Panc1 (cell line): Measurements from ENCODE around the gene SHISA9. TPM values are rescaled to one million over a fixed set of nuclear protein-coding genes. Genes with fewer than 3 reads are reported as not detected.

ENCODE experiments used
- ATAC-seq: fragments of 200-7000 bp; cut with Tn5 transposase; 2 replicates; pipeline ENCODE4 v1.9.1; 2020; ENCODE audit warnings: mild to moderate bottlenecking, moderate library complexity
- BruUV-seq: library from RNA; stranded (reverse); fragments of 400-500 nt; replicated peaks from 2 replicates; lab custom pipeline; 2021; lab: Mats Ljungman, UMichigan
- CTCF ChIA-PET: fragments of 300-600 bp; sonication (Branson Sonifier 250); formaldehyde crosslinking; loops from one replicate; lab custom pipeline; 2022; ENCODE audit warnings: antibody characterized with exemption; lab: Charles Lee
- POLR2A ChIA-PET: fragments of 300-600 bp; sonication (Branson Sonifier 250); formaldehyde crosslinking; loops from one replicate; lab custom pipeline; 2022; ENCODE audit warnings: antibody characterized with exemption; lab: Charles Lee
- DNase-seq: peaks from one replicate; pipeline ENCODE4 v3.0.0-alpha.2; 2010; ENCODE audit warnings: low read depth, low spot score
- H3K27ac ChIP-seq: 2 replicates; pipeline ENCODE4 v1.5.1; 2011; ENCODE audit warnings: mild to moderate bottlenecking, low read length, inconsistent platforms
- H3K27me3 ChIP-seq: fragments of 200-500 bp; sonication (Bioruptor generic); 2 replicates; pipeline ENCODE4 v1.6.0; 2014; ENCODE audit warnings: low read length, inconsistent platforms; ENCODE audit not compliant: control insufficient read depth, insufficient read depth
- H3K36me3 ChIP-seq: fragments of 200-500 bp; sonication (Bioruptor generic); 2 replicates; pipeline ENCODE4 v1.5.1; 2014; ENCODE audit warnings: inconsistent platforms, mild to moderate bottlenecking, low read length, moderate library complexity; ENCODE audit not compliant: control insufficient read depth, insufficient read depth
- H3K4me1 ChIP-seq: 2 replicates; pipeline ENCODE4 v1.5.1; 2011; ENCODE audit warnings: inconsistent platforms, mild to moderate bottlenecking, low read length, moderate library complexity; ENCODE audit not compliant: control insufficient read depth, insufficient read depth
- H3K4me3 ChIP-seq, 2 experiments: 2 replicates each; pipeline ENCODE4 v1.5.1; 2011 to 2012; ENCODE audit warnings: low read depth in 2 of 2, low read length in 2 of 2, mild to moderate bottlenecking in 2 of 2, inconsistent platforms in 1 of 2, moderate library complexity in 1 of 2
- H3K9me3 ChIP-seq: fragments of 200-500 bp; sonication (Bioruptor generic); 2 replicates; pipeline ENCODE4 v1.5.1; 2014; ENCODE audit warnings: low read depth, mild to moderate bottlenecking, inconsistent platforms, low read length, moderate library complexity; ENCODE audit not compliant: control insufficient read depth, insufficient read depth
- POLR2AphosphoS5 ChIP-seq: IDR thresholded peaks from 2 replicates; pipeline ENCODE4 v1.6.1; 2012; ENCODE audit warnings: mild to moderate bottlenecking, low read depth, low read length, moderate library complexity
- SIN3A ChIP-seq: IDR thresholded peaks from 2 replicates; pipeline ENCODE4 v1.6.1; 2012; ENCODE audit warnings: low read depth, mild to moderate bottlenecking, low read length, moderate library complexity, borderline replicate concordance; ENCODE audit not compliant: insufficient read depth
- TCF7L2 ChIP-seq: IDR thresholded peaks from 2 replicates; pipeline ENCODE4 v1.6.1; 2011; ENCODE audit warnings: mild to moderate bottlenecking, low read depth, low read length, inconsistent platforms
- in situ Hi-C: cut with HindIII; loops from 2 replicates; pipeline ENCODE4 v1.10.0; 2016; ENCODE audit warnings: low sequenced_read_pairs, low pct_unique_long_range_greater_than_20kb
- intact Hi-C: fragments of 100-400 bp; cut with micrococcal nuclease; formaldehyde crosslinking; loops from one replicate; pipeline ENCODE4 v1.10.0; 2022; ENCODE audit not compliant: unreplicated experiment
- total RNA-seq: library from RNA; stranded (reverse); gene quantifications from one replicate; pipeline ENCODE4 v1.2.1, GENCODE V29; 2021; ENCODE audit not compliant: unreplicated experiment
- TF ChIP-seq, protein P1 (sequence below): fragments of 450-650 bp; IDR thresholded peaks from 2 replicates; pipeline ENCODE4 v1.5.1; 2017; ENCODE audit warnings: mild to moderate bottlenecking
- TF ChIP-seq, protein P2 (sequence below), 2 experiments: IDR thresholded peaks; 2 replicates each; pipeline ENCODE4 v1.6.1; 2011 to 2012; ENCODE audit warnings: low read depth in 2 of 2, control low read depth in 1 of 2, low read length in 1 of 2, mild to moderate bottlenecking in 1 of 2, moderate library complexity in 1 of 2; ENCODE audit not compliant: insufficient read depth in 1 of 2

The SHISA9 gene
- total RNA-seq, 1 experiment from 2014 or later = 0.10 TPM

DNA sequence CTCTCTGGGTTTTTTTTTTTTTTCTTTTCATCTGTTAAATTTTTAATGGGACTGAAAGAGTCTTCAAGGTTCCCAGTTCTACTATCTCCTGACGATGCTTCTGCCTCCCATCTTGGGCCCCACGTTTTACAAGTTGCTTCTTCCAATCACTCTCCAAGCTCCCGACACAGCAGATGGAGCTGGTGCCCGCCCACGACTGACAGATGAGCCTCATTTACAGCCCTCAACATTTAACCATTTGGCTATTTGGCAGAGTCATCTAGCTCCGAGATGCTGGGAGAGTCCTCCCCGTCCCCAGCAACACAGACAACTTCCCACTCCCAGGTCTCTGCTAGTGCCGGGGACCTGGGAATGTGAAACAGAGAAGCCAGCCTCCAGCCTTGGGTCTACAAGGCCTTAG is 276.9 kb downstream of the SHISA9 start:
- Histone ChIP-seq H3K27me3 (no peaks in the 10 kb centered on the region; the same call in 1 of the 2 replicates), H3K4me3 (no peak overlapping the region), H3K27ac (no peak overlapping the region), H3K36me3 (no peaks in the 10 kb centered on the region), H3K4me1 (no peaks in the 10 kb centered on the region), H3K9me3 (no peaks in the 10 kb centered on the region)
- TF ChIP-seq, protein P1, sequence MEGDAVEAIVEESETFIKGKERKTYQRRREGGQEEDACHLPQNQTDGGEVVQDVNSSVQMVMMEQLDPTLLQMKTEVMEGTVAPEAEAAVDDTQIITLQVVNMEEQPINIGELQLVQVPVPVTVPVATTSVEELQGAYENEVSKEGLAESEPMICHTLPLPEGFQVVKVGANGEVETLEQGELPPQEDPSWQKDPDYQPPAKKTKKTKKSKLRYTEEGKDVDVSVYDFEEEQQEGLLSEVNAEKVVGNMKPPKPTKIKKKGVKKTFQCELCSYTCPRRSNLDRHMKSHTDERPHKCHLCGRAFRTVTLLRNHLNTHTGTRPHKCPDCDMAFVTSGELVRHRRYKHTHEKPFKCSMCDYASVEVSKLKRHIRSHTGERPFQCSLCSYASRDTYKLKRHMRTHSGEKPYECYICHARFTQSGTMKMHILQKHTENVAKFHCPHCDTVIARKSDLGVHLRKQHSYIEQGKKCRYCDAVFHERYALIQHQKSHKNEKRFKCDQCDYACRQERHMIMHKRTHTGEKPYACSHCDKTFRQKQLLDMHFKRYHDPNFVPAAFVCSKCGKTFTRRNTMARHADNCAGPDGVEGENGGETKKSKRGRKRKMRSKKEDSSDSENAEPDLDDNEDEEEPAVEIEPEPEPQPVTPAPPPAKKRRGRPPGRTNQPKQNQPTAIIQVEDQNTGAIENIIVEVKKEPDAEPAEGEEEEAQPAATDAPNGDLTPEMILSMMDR = no peak
- no peak for TF ChIP-seq TCF7L2
- TF ChIP-seq SIN3A = no peak
- TF ChIP-seq POLR2AphosphoS5 = no peak
- TF ChIP-seq, protein P2, sequence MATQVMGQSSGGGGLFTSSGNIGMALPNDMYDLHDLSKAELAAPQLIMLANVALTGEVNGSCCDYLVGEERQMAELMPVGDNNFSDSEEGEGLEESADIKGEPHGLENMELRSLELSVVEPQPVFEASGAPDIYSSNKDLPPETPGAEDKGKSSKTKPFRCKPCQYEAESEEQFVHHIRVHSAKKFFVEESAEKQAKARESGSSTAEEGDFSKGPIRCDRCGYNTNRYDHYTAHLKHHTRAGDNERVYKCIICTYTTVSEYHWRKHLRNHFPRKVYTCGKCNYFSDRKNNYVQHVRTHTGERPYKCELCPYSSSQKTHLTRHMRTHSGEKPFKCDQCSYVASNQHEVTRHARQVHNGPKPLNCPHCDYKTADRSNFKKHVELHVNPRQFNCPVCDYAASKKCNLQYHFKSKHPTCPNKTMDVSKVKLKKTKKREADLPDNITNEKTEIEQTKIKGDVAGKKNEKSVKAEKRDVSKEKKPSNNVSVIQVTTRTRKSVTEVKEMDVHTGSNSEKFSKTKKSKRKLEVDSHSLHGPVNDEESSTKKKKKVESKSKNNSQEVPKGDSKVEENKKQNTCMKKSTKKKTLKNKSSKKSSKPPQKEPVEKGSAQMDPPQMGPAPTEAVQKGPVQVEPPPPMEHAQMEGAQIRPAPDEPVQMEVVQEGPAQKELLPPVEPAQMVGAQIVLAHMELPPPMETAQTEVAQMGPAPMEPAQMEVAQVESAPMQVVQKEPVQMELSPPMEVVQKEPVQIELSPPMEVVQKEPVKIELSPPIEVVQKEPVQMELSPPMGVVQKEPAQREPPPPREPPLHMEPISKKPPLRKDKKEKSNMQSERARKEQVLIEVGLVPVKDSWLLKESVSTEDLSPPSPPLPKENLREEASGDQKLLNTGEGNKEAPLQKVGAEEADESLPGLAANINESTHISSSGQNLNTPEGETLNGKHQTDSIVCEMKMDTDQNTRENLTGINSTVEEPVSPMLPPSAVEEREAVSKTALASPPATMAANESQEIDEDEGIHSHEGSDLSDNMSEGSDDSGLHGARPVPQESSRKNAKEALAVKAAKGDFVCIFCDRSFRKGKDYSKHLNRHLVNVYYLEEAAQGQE (IDR thresholded peaks at IDR 0.05; ENCODE audit: insufficient read depth in 1 of 2, low read depth in 2 of 2, low read length in 1 of 2) = no peak
- intact Hi-C loops = no loop called here
- in situ Hi-C loops = no loop called here
- ChIA-PET POLR2A (no interaction called here), CTCF (no interaction called here)
- no TSS peak for BruUV-seq
- ATAC-seq (no peak), DNase-seq (no peak)

DNA sequence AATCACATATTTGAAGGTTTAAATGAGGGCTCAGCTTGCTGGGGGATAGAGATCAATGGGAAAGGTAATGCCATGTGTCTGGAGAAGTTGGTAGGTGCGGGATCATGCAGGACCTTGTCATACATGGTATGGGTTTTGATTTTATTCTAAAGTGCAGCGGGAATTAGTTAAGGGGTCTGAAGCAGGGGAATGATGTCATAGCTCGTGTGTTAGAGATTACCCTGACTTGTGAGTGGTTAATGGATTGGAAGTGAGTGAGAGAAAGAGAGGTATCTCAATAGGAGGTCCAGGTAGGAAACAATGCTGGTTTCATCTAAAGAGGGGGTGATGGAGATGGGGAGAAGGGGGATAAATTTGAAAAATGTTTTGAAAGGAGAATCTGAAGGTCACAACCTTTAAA is 280.0 kb downstream of the SHISA9 start:
- ChIA-PET CTCF (no interaction called here), POLR2A (no interaction called here)
- Histone ChIP-seq H3K9me3 (no peaks in the 10 kb centered on the region), H3K4me1 (no peaks in the 10 kb centered on the region), H3K4me3 (no peak overlapping the region), H3K27ac (no peak overlapping the region), H3K27me3 (no peaks in the 10 kb centered on the region; the same call in 1 of the 2 replicates), H3K36me3 (no peaks in the 10 kb centered on the region)
- intact Hi-C loops = no loop called here
- TF ChIP-seq, protein P2 (IDR thresholded peaks at IDR 0.05; ENCODE audit: insufficient read depth in 1 of 2, low read depth in 2 of 2, low read length in 1 of 2) = no peak
- TF ChIP-seq POLR2AphosphoS5 (no peak), TCF7L2 (no peak), SIN3A (no peak)
- TF ChIP-seq, protein P1 = no peak
- BruUV-seq = no TSS peak
- no peak for DNase-seq
- no peak for ATAC-seq
- in situ Hi-C loops = no loop called here
